CD4-positive, alpha-beta T cell (primary cell): ENCODE results near the gene GOLPH3L. TPM values are rescaled to one million over a fixed set of nuclear protein-coding genes. Genes with fewer than 3 reads are reported as not detected.

Experiments used
- ATAC-seq: fragments of 200-7000 bp; cut with Tn5 transposase; one replicate; pipeline ENCODE4 v1.10.0; 2022; ENCODE audit warnings: mild to moderate bottlenecking; ENCODE audit not compliant: poor library complexity
- CTCF ChIA-PET: fragments of 350-600 bp; sonication (Branson Sonifier 250); formaldehyde crosslinking; loops from one replicate; lab custom pipeline; 2021; ENCODE audit warnings: antibody characterized with exemption, inconsistent platforms; lab: Charles Lee
- POLR2A ChIA-PET: fragments of 350-600 bp; sonication (Branson Sonifier 250); formaldehyde crosslinking; loops from one replicate; lab custom pipeline; 2021; ENCODE audit warnings: antibody characterized with exemption, inconsistent platforms; lab: Charles Lee
- DNase-seq, 14 experiments: peaks; one replicate each; pipeline ENCODE4 v3.0.0-alpha.2; 2013 to 2020; ENCODE audit warnings: mixed read lengths in 2 of 14
- H3K27ac ChIP-seq, 2 donors: one replicate each; pipeline versions ENCODE4 v1.5.1 to v1.7.0; 2013; ENCODE audit warnings: low read length in 2 of 2, low read depth in 1 of 2, mild to moderate bottlenecking in 1 of 2
- H3K27me3 ChIP-seq, 2 experiments: 1 replicate in 1 of 2; 2 replicates in 1 of 2; pipeline versions ENCODE4 v1.6.1 to v1.7.0; 2013; ENCODE audit warnings: low read length in 2 of 2, control low read depth in 1 of 2, mild to moderate bottlenecking in 1 of 2, moderate library complexity in 1 of 2; ENCODE audit not compliant: insufficient read depth in 2 of 2, control insufficient read depth in 1 of 2
- H3K36me3 ChIP-seq: one replicate; pipeline ENCODE4 v1.6.1; 2013; ENCODE audit warnings: low read length, control low read depth; ENCODE audit not compliant: insufficient read depth
- H3K4me1 ChIP-seq: one replicate; pipeline ENCODE4 v1.6.1; 2013; ENCODE audit warnings: low read length, control low read depth; ENCODE audit not compliant: insufficient read depth
- H3K4me3 ChIP-seq: one replicate; pipeline ENCODE4 v1.5.1; 2013; ENCODE audit warnings: mild to moderate bottlenecking, low read length, moderate library complexity
- H3K9me3 ChIP-seq, 2 experiments: 1 replicate in 1 of 2; 2 replicates in 1 of 2; pipeline versions ENCODE4 v1.6.1 to v1.7.0; 2013; ENCODE audit warnings: low read length in 2 of 2, mild to moderate bottlenecking in 2 of 2, control low read depth in 1 of 2, moderate library complexity in 1 of 2; ENCODE audit not compliant: control insufficient read depth in 1 of 2, insufficient read depth in 1 of 2
- H3K27ac Mint-ChIP-seq: one replicate; pipeline ENCODE4 v1.8.0; 2020; ENCODE audit warnings: mixed read lengths
- H3K27me3 Mint-ChIP-seq: one replicate; pipeline ENCODE4 v1.8.0; 2021; ENCODE audit warnings: mixed read lengths
- H3K36me3 Mint-ChIP-seq: one replicate; pipeline ENCODE4 v1.8.0; 2021; ENCODE audit warnings: low read depth, mixed read lengths
- H3K4me1 Mint-ChIP-seq: one replicate; pipeline ENCODE4 v1.8.0; 2021; ENCODE audit warnings: low read depth, mixed read lengths
- H3K4me3 Mint-ChIP-seq: one replicate; pipeline ENCODE4 v1.8.0; 2020; ENCODE audit warnings: mild to moderate bottlenecking, mixed read lengths
- H3K9me3 Mint-ChIP-seq: one replicate; pipeline ENCODE4 v1.8.0; 2020; ENCODE audit warnings: mixed read lengths
- intact Hi-C, 2 experiments: fragments of 100-400 bp; cut with DNase I in 1 of 2; cut with micrococcal nuclease in 1 of 2; formaldehyde crosslinking; loops; one replicate each; pipeline versions ENCODE4 v1.15.1 to v1.9.0; 2023 to 2025; cut with DNase I, micrococcal nuclease
- total RNA-seq, 174 experiments: library from RNA in 2 of 174; stranded (reverse) in 2 of 174; gene quantifications; one replicate each; pipeline ENCODE4 v1.2.3 and lab custom pipeline; 2021 to 2026
- TF ChIP-seq, protein P1 (sequence below): fragments of 200-600 bp; IDR thresholded peaks from one replicate; pipeline ENCODE4 v1.8.0; 2022; ENCODE audit warnings: antibody characterized with exemption, mild to moderate bottlenecking

GOLPH3L gene
- total RNA-seq, 2 experiments from 2014 or later = 2.4 to 2.6 TPM

GRCh38 chr1:150663321-150663720 is 33.6 kb downstream of the GOLPH3L start:
- DNase-seq = no peak
- H3K27me3 Mint-ChIP-seq = no peaks in the 10 kb centered on the region
- no peak overlapping the region for H3K27ac Mint-ChIP-seq
- Histone ChIP-seq H3K4me3 (no peak overlapping the region), H3K36me3 (peaks cover 32% of the 10 kb centered on the region), H3K27ac (no peak overlapping the region), H3K4me1 (no peaks in the 10 kb centered on the region), H3K9me3 (no peaks in the 10 kb centered on the region), H3K27me3 (no peaks in the 10 kb centered on the region)
- TF ChIP-seq, protein P1, sequence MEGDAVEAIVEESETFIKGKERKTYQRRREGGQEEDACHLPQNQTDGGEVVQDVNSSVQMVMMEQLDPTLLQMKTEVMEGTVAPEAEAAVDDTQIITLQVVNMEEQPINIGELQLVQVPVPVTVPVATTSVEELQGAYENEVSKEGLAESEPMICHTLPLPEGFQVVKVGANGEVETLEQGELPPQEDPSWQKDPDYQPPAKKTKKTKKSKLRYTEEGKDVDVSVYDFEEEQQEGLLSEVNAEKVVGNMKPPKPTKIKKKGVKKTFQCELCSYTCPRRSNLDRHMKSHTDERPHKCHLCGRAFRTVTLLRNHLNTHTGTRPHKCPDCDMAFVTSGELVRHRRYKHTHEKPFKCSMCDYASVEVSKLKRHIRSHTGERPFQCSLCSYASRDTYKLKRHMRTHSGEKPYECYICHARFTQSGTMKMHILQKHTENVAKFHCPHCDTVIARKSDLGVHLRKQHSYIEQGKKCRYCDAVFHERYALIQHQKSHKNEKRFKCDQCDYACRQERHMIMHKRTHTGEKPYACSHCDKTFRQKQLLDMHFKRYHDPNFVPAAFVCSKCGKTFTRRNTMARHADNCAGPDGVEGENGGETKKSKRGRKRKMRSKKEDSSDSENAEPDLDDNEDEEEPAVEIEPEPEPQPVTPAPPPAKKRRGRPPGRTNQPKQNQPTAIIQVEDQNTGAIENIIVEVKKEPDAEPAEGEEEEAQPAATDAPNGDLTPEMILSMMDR = no peak
- no peak overlapping the region for H3K4me3 Mint-ChIP-seq
- intact Hi-C loops = loop anchor here in 1 of 2 experiments (10.0 kb wide), 1 partner anchor 259 kb away; no protein-coding TSS in a partner anchor
- peaks cover 60% of the 10 kb centered on the region for H3K36me3 Mint-ChIP-seq
- H3K4me1 Mint-ChIP-seq = peaks cover 6% of the 10 kb centered on the region
- CTCF ChIA-PET = interaction anchor here (0.5 kb wide), 1 partner anchor 110 kb away, joined by 3 read pairs; no protein-coding TSS in a partner anchor
- H3K9me3 Mint-ChIP-seq = no peaks in the 10 kb centered on the region
- POLR2A ChIA-PET = interaction anchor here (1.1 kb wide), 1 partner anchor 13 kb away, joined by 3 read pairs; no protein-coding TSS in a partner anchor
- no peak for ATAC-seq

DNA sequence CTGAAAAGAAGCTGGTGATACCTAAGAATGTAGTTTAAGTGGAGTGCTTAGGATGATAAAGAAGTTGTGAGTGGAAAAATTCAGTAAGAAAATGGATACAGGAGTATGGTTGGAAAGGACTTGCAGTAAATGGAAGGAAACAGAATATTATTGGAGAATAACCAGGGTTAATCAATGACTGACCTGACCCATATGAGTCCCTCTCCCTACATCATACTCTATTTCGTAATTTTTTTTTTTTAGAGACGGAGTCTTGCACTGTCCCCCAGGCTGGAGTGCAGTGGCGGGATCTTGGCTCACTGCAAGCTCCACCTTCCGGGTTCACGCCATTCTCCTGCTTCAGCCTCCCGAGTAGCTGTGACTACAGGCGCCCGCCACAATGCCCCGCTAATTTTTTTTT is 34.1 kb downstream of the GOLPH3L start:
- no peak overlapping the region for H3K4me3 Mint-ChIP-seq
- H3K27me3 Mint-ChIP-seq = no peaks in the 10 kb centered on the region
- DNase-seq = no peak
- H3K36me3 Mint-ChIP-seq = peaks cover 63% of the 10 kb centered on the region
- Histone ChIP-seq H3K4me3 (no peak overlapping the region), H3K36me3 (peaks cover 37% of the 10 kb centered on the region), H3K9me3 (no peaks in the 10 kb centered on the region), H3K27ac (no peak overlapping the region), H3K4me1 (no peaks in the 10 kb centered on the region), H3K27me3 (no peaks in the 10 kb centered on the region)
- intact Hi-C loops = loop anchor here in 1 of 2 experiments (10.0 kb wide), 1 partner anchor 258 kb away; no protein-coding TSS in a partner anchor
- H3K9me3 Mint-ChIP-seq = no peaks in the 10 kb centered on the region
- no peak overlapping the region for H3K27ac Mint-ChIP-seq
- TF ChIP-seq, protein P1 = no peak
- no peak for ATAC-seq
- CTCF ChIA-PET = interaction anchor here (0.5 kb wide), 1 partner anchor 110 kb away, joined by 3 read pairs; no protein-coding TSS in a partner anchor
- H3K4me1 Mint-ChIP-seq = peaks cover 6% of the 10 kb centered on the region
- POLR2A ChIA-PET = interaction anchor here (1.1 kb wide), 1 partner anchor 12 kb away, joined by 3 read pairs; no protein-coding TSS in a partner anchor

GRCh38 chr1:150661156-150661555 is 35.8 kb downstream of the GOLPH3L start:
- DNase-seq (no peak), ATAC-seq (no peak)
- no peak overlapping the region for H3K4me3 Mint-ChIP-seq
- peaks cover 6% of the 10 kb centered on the region for H3K4me1 Mint-ChIP-seq
- no peaks in the 10 kb centered on the region for H3K27me3 ChIP-seq
- H3K36me3 Mint-ChIP-seq = peaks cover 74% of the 10 kb centered on the region
- intact Hi-C loops = loop anchor here in 1 of 2 experiments (10.0 kb wide), 1 partner anchor 256 kb away; no protein-coding TSS in a partner anchor
- CTCF ChIA-PET = no interaction called here
- H3K27me3 Mint-ChIP-seq = no peaks in the 10 kb centered on the region
- H3K27ac Mint-ChIP-seq = no peak overlapping the region
- H3K36me3 ChIP-seq = peaks cover 43% of the 10 kb centered on the region
- H3K4me3 ChIP-seq = no peak overlapping the region
- TF ChIP-seq, protein P1 = no peak
- H3K9me3 Mint-ChIP-seq = no peaks in the 10 kb centered on the region
- no peaks in the 10 kb centered on the region for H3K4me1 ChIP-seq
- no peaks in the 10 kb centered on the region for H3K9me3 ChIP-seq
- H3K27ac ChIP-seq = no peak overlapping the region
- POLR2A ChIA-PET = no interaction called here
